OCI-M1 (cell line): ENCODE data around the gene CABP4.

Source experiments
- DNase-seq: peaks from one replicate; lab custom pipeline; 2025; lab: John Stamatoyannopoulos, UW

The CABP4 gene

DNA sequence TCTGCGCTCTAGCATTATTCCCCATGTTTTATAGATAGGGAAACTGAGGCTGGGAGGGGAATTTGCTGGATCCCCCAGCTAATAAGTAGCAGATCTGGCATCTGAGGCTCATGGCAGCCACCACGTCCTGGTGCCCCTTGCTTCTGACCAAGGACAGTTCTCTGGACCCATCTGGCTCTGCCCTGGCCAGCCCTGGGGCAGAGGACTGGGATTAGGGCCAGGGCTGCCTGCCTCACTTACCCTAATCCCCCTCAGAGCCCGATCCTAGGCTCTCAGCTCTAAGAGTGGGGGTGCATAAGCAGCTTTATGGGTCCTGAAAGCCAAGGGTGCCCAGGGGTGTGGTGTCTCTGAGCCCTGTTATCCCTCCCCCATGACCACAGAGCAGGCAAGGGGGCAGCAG, at the start of gene CABP4:
Gene CABP4, plus strand, starts transcription at position 301 of the 400 bp plus-strand sequence. Its CDS starts 70 bp downstream, at position 371.
- DNase-seq = no peak

DNA sequence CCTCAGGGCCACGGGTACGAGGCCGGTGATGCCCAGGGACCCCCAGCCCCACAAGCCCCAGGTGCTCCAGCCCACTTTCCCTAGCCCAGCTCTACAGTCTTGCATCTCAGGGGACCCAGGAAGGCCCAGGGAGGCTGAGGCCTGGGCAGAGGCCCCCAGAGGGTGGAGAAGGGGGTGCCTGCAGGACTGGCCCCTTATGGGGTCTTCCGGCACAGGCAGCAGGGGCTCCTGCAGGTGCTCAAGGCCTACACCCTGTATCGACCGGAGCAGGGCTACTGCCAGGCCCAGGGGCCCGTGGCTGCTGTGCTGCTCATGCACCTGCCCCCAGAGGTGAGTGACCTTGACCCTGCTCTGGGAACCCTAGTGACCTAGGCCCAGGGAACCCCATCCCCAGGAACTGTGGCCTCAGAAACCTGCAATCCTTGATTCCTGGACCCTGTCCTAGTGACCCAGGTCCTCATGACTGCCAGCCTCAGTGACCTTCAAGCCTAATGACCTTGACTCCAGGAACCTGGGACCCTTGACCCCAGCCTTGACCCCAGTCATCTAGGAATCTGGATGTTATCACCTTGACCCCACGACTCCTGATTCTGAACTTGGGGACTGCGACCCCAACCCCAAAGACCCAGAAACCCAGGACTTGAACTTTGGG, 49.3 kb upstream of the CABP4 start:
- DNase-seq = no peak

DNA sequence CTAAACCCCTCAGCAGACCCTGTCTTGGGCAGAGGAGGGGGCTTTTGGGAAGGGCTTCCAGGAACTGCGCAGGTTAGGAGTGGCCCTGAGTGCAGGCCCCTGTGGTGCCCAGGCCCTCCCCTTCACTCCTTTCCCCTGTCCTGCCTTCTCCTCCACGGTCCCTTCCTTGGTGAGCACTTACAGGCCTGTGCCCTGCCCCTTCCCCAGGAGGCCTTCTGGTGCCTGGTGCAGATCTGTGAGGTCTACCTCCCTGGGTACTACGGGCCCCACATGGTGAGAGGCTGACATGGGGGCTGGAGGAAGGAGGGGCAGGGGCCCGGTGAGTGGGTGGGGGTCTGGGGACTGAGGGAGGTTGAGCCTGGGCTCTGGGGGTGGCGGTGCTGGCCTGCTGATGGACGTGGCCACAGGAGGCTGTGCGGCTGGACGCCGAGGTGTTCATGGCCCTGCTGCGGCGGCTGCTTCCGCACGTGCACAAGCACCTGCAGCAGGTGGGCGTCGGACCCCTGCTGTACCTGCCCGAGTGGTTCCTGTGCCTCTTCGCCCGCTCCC, 48.7 kb upstream of the CABP4 start:
- DNase-seq = no peak

DNA sequence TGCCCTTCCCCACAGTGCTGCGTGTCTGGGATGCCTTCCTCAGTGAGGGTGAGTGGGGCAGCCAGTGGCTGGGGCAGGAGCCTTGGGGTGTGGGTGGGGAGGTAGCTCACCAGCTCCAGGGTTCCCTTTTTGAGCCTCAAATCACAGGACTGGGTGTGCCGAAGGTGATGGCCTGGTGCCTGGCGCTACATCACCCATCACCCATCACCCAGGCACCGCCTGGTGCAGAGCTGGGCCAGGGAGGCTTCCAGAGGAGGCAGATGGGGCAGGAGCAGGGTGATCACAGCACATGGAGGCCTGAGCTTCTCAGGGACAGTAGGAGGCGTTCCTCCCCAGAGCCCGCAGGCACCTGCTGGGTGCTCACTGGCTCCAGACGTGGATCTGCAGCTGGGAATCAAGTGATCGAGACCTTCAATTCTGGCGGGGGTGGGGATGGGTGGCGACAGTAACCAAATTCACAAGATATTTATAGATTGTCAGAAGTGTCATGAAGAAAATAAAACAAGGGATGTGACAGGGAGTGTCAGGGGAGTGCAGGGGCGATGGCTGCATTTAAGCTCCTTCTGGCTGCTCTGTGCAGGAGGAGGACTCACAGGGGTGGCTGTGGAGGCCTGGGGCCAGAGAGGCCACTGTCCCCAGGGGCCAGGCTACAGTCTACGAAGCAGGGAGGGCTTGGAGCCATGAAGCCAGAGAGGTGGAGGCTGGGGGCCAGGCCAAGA, 48.0 kb upstream of the CABP4 start:
- no peak for DNase-seq

DNA sequence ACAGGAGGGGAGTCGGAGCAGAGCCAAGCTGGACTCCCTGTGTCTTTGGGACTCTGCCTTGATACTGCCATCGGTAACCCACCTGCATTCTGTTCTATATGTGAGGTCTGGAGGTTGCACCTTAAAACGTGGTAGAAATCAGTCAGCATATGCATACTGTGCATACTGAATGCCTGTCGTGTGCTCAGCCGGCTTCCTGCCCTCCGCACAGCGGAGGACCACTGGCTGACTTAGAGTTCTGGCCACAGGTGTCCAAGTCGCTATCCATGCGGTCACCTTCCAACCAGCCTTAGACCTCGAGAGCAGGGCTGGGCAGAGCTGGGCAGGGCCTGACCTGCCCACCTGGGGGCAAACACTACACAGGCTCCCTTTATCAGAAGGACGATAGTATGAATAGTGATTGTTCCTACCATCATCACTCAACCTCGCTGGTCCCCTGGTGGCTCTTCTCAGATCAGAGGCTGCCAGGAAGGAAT, 47.4 kb upstream of the CABP4 start:
- DNase-seq = no peak

DNA sequence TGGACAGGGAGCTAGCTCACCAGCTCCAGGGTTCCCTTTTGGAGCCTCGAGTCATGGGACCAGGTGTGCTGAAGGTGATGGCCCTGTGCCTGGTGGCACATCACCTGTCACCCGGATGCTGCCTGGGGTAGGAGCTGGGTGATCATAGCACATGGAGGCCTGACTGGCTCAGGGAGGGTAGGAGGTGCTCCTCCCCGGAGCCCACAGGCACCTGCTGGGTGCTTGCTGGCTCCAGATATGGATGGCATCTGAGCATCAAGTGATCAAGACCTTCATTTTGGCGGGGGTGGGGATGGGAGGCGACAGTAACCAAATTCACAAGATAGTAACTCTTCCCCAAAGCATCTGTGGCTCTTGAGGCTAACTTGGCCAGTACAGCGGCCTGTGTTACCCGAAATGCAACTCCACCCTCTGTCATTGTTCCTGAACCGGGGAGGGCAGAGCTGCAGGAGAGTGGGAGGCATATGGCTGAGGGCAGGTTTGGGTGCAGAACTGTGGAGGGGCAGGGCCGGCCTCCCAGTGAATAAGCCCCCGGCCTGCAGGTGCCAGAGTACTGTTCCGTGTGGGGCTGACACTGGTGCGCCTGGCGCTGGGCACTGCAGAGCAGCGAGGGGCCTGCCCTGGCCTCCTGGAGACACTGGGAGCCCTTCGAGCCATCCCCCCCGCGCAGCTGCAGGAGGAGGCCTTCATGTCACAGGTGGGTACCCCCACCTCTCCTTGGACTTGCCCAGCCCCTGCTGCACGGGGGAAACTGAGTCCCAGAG, 46.5 kb upstream of the CABP4 start:
- DNase-seq = no peak

DNA sequence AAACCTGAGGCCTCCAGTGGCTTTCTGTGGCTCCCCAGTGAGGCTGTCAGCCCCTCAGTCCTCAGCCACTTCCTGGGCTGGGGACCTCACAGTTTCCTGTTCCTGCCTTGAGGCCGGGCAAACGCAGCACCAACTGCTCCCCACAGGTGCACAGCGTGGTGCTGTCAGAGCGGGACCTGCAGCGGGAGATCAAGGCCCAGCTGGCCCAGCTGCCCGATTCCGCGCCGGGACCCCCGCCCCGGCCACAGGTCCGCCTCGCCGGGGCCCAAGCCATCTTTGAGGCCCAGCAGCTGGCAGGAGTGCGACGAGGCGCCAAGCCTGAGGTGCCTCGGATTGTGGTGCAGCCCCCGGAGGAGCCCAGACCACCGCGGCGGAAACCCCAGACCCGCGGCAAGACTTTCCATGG, 45.9 kb upstream of the CABP4 start:
- no peak for DNase-seq

DNA sequence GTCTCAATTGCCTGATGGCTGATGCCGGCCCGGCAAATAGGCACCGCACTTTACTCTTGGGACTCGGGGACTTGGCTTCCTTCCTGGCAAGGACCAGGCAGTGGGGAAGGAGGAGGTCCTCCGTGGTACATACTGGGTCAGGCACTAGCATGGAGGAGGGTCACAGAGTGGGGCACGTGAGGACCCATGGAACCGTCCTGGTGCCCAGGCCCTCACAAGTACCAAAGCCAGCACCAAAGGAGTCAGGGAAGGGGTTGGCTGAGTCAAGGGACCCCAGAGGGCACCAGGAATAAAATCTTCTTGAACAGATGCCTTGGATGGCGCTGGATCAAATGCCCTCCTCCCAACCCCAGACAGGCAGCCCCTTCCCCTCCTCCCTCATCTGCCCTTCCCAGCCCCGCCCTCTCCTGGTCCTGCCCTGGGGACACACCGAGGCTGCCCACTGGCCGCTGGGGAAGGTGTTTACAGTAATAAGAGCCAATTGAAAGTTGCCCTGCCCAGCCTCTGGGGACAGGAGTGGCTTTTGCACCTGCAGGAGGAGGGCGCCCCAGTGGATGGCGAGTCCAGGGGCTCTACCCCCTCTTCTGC, 45.3 kb upstream of the CABP4 start:
- DNase-seq = no peak

DNA sequence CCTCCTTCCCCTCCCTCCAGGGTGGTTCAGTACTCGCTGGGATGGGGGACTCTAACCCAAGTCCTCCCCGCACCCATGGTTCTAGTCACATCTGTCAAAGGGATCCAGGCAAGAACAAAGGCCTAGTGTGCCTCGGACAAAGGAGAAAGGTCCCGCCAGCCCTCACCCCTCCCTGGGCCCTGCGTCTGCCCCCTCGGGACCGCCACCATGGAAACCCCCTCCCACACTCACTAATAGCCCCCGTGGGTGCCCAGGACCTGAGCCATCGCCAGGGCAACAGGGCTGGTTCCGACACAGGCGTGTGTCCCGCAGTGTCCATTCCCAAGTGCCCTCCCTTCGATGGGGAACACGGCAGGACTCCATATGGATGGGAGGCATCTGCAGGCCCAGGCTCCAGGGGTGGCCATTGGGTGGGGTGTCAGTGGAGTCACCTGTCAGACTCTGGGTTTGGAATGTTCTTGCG, 44.8 kb upstream of the CABP4 start:
- no peak for DNase-seq

DNA sequence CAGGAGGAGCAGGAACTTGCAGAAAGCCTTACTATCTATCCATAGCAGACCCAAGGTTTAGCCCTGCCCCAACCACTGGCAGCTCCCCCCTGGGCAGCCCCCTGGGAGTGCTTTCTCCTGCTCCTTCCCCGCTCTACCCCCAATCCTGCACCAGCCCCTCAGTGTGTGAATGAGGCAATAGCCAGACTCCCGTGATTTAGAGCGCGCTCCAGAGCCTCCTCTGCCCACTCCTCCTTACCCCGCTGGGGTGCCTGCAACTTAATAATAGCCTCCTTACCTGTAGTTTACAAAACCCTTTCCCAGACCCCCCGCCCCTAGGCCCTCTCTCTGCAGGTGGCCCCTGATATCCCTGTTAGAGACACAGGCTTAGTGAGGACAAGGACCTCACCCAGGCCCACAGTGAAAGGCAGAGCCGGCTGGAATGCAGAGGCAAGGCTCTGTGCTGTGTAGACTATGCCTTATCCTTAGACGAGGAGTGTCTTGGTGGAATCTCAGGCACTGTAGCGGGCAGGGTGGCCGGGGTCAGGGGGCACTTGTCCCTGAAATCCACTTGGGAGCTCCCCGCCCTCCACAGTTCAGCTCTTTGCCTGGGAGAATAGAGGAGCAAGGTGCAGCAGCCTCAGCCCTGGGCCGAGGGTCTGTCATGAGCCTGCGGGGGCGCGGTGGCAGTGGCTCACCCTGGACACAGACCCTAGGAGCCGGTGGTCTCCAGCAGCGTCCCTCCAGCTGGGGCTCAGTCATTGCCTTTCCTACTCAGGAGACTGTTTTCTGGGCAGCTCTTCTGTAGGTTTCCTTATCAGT, 44.0 kb upstream of the CABP4 start:
- no peak for DNase-seq

DNA sequence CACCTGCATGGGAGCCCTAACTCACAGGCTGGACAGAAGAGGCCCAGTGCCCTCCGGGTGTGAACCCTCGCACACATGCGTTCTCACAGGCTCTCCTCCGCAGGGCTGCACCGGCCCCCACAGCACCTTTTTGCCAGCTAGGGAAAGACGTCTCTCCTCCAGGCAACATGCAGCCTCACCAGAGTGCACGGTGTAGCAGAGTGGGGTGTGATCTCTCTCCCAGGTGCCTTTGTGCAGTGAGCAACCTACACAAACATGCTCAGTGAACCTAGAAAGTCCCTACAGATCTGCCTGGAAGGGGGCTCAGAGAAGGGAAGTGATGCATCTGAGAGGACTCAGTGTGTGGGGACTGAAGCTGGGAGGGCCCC, 43.4 kb upstream of the CABP4 start:
- DNase-seq = no peak

DNA sequence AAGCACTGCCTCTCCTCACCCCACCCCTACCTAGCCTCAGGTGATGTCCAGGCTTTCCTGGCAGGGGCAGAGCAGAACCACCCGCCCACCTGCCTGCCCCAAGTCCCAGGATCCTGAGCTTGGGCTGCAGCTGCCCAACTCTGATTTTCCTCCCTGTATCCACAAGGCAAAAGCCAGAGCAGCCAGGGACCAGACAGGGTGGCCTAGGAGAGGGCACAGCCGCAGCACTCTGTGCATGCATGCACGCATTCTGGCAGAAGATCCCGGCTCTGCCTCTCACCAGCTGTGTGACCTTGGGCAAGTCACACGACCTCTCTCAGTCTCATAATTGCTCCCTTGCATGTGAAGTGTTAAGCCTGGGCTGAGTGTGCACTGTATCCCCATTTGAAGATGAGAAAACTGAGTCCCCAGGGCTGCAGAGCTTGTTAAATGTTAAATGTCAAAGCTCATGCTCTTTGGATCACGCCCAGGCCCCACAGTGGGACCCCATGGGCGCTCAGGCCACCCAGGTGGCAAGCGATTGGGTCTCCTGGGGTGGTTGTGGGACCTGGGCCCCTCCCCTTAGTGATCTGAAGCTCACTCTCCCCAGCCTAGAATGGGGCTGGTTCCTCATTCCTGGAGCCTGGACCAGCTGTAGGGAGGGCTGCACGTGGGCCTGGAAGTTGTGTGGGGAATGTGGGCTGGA, 42.5 kb upstream of the CABP4 start:
- no peak for DNase-seq

DNA sequence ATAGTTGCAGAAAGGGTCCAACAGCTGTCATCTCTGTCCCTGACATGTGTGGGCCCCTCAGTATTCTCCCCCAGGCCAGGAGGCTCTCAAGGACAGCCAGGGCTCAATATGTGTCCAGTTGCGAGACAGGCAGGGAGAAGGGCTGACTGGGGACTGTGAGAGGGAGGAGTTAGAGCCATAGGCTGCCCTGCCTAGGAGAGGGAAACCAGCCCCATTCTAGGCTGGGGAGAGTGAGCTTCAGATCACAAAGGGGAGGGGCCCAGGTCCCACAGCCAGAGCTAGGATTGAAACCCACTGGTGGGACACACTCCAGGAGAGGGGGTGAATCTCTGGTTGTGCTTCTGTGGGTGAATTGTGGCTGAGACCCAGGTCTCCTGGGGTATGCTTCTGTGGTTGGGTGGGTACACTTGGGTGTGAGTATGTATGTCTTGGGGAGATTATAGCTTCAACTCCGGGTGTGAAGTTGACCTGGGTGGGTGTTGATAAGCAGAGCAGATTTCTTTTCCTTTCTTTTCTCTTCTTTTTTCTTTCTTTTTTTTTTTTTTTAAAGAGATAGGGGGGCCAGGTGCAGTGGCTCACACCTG, 41.8 kb upstream of the CABP4 start:
- DNase-seq = no peak

DNA sequence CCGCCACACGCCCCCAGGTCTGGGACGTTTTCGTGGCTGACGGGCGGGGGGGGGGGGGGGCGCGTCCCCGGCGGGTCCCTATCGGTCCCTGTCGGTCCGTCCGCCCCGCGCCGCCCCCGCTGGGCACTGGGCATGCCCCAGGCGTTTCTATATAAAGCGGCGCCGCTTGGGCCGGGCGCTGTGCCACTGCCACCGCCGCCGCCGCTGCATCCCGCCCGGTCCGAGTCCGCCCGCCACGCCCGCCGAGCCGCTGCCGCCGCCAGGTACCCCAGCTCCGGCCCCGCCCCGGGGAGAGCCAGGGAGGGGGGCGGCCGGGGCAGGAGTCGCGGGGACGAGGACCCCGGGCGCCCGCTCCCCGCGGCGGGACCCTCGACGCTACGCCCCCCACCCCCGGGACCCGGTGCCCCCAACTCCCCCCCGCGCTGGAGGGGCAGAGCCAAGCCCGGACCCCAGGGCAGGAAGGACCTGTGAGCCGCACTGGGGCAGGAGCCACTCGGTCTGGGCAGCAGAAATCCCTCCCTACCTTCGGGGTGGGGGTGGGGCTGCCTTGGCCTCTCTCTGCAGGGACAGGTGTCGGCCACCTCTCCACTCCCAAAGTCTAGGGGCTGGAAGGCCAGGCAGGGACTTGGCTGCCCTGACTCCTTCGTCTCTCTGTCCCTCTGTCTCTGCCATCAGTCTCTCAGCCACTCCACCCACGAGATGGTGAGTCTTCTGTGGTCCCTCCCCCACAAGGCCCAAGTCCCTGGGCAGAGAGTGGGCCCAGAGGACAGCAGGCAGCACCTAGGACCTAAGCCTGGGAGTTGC, 39.5 kb upstream of the CABP4 start, which contains the start of gene CARNS1:
Gene CARNS1, plus strand, starts transcription at position 178 of the 804 bp plus-strand sequence. Its CDS starts 522 bp downstream, at position 700.
- DNase-seq = no peak

DNA sequence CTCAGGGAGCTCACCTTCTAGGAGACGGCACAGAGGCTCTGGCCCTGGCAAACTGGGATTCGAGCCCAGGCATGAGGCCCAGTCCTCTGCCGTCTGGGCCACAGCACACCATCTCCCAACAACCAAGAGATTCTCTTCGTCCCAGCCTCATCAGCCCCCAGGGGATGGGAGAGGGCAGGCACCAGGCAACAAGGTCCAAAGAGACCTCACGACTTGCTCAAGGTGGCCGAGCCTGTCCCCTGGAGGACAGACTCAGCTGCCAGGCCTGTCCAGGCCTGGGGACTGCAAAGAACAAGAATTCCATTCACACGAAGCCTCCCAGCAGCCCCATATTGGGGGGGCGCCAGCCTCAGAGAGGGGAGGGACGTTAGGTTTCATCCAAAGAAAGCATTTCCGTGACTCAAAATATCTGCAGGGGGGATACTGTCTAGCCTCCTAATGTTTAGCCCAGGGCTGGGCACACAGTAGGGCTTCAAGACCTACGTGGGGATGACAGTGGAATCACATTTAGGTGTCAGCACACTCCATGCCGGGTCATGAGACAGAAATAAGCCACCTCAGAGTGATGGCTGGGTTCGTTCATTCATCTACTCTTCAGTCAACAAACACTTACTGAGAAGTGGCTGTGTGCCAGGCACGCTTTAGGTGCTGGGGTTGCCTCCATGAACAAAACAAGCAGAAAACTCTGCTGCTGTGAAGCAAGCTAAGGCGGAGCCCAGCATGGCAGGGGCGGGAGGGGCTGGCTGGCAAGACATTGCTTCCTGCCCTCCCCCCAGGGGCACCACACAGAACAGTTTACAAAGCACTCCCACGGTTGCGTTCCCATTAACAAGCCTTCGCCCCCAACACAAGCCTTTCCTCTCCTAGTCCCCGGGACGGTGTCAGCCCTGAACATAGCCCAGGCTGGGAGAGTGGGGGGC, 38.5 kb upstream of the CABP4 start:
- no peak for DNase-seq

DNA sequence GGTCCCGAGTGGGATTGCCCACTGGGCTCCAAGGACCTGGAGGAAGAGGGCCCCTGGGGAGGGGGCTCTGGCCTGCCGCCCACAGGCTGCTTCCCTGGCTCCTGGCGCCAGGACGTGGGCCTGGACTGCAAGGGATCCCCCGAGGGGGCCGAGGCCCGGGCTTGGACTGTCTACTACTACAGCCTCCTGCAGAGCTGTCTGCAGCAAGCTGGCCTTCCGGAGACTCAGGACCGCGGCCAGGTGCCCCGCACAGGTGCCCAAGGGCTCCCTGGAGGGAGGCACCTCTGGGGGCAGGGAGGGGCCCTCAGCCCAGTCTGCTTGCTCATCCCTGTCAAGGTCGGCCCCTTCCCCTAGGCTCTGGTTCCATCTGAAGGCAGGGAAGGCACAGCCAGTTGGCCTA, 37.7 kb upstream of the CABP4 start:
- no peak for DNase-seq

DNA sequence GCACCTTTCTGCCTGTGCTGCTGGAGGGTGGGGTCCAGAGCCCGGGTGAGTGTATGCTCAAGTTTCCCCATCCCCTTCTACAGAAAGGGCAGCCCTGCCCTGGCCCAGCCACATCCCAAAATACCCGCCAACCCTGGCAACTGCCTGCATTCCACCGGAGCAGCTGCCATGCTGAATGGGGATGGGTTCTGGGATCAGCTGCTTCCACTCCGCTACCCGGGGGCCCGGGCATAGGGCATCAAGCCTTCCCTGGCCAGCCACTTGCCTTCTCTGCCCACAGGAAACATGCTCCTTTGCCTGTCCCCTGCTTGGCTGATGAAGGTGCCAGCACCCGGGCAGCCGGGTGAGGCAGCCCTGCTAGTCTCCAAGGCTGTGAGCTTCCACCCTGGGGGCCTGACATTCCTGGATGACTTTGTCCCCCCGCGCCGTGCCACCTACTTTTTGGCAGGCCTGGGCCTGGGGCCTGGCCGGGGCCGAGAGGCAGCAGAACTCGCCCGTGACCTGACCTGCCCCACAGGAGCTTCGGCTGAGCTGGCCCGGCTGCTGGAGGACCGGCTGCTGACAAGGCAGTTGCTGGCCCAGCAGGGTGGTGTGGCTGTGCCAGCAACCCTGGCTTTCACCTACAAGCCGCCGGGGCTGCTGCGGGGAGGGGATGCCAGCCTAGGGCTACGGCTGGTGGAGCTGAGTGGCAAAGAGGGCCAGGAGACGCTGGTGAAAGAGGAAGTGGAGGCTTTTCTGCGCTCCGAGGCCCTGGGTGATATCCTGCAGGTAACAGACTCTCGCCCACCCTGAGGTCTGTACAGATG, 36.5 kb upstream of the CABP4 start:
- no peak for DNase-seq
